ENCODE results near the gene CAPN9.
"Not testable (repeated sequence)": the region's sequence is repeated elsewhere in the genome, so short reads cannot be mapped to it uniquely, and the experiment has no call there.

CAPN9 gene

DNA sequence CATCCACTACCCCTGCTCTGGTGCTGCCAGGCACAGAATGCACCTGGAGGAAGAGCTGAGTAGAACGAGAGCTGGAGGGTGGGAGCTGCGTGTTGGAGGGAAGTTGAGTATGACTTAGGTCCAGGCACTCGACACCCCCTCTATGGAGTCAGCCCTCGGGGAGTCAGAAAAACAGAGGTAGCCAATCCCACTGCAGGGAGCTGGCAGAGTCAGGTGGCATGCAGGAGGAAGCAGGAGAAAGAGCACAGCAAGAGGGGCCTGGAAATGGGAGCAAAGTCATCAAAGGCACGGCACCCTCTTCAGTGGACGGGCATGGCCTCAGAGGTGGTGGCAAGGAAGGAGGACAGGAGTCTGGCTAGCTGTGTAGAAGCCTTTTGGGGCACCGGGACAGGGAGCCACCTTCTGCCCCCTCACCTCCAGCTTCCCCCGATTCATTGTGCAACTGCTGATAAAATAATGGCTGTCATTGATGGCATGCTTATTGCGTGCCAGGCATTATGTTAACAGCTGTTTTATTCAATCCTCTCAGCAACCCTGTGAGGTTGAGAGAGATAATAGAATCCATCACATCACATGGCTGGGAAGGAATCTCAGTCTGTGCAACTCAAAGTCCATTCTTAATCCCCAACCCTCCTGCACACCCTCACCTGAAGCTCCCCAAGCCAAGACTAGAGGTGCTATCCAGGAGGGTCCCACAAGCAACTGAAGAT lies 79.1 kb downstream of the CAPN9 start:
- no peak for DNase-seq

DNA sequence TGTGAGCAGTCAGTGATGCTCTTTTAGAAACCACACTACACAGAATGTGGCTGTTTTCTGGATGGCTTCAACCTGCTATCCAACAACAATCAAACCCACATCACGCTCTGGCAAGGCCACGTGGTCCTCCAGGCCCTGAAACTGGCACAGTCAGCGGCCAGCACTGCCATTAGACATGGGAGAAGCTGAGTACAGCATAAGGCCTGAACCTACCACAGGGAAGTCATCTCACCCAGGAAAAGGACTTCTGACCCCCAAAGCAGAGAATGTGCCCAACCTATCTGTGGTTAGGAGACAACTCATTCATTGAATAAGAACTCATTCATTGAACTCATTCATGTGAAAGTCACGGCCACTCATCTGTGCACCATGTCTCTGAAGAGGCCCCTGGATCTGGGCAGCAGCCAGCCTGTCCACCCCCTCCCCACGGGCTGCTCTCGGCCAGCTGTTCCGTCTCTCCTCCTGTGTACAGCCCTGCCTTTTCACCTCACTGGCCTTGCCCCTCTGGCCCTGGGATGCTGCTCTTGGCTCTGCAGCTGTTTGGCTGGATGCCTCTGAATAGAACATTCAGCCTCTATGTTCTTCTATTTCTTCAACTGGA lies 80.0 kb downstream of the CAPN9 start:
- no peak for DNase-seq

DNA sequence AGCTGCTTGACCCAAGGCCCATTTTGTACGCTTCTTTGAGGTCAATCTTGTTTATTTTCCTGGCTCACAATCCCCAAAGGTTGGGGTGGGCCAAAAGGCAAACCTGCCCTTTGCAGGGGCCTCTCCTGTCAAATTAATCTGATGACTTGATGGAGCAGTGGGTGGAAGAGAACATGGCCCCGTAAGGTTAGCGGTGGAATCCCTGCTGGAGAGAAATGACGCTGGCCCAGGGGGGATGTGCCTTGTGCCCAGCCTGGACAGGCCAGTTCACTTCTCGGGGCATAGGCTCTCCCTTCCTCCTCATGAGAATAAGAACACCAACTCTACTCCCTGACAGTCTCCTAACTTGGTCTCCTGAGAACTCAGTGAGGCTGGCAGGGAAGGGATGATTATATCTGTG lies 80.6 kb downstream of the CAPN9 start:
- no peak for DNase-seq

DNA sequence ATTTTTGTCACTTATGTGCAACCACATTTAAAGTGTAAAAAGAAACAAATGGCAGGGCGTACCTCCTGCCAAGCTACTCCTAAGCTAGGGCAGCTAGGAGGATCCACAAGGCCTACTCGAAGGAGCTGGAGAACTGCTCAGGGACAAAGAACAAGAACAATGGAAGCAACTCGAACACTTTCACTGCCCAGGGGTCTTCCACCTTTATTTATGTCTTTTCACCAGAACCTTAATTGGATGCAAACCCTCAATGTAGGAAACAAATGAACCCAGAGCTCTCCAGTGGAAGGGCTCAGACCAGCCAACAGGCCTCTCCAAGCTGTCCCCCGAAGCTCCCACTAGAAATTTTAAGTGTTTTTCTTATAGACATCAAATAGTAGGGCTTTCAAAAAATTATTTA lies 81.2 kb downstream of the CAPN9 start:
- DNase-seq, result no peak

DNA sequence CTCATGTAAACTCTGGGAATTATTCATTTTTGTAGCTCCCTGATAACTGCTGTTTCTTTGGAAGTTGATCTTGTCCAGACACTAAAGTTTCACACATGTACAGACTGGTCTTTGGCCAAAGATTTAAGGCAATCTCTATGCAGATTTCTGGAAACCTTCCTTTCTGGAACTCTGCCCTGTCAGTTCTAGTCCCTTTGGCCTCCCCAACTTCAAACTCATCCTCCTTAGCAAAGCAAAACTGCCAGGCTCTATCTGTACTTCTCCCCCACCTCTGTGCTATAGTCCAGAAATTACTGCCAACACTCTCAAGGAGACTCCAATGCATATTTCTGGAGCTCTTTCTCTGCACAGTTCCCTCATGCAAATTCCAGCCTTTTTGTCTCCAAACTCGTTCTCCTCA lies 84.6 kb downstream of the CAPN9 start:
- DNase-seq, result no peak

DNA sequence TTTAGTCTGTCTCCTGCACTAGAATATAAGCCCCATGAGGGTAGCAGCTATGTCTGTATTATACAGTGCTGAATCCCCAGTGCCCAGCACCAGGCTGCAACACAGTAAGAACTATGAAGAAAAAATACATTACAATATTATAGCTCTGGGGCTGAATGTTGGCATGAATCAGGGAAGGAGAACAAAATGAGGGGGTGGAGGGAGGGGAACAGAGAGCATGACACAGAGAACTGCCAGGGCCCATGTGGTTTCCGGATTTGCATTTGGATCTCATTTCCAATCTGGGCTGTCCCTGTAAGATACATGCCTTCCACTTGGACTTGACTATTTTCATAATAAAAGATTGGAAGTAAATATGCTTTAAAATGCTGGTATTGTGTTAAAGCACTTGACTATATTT lies 85.3 kb downstream of the CAPN9 start:
- no peak for DNase-seq

DNA sequence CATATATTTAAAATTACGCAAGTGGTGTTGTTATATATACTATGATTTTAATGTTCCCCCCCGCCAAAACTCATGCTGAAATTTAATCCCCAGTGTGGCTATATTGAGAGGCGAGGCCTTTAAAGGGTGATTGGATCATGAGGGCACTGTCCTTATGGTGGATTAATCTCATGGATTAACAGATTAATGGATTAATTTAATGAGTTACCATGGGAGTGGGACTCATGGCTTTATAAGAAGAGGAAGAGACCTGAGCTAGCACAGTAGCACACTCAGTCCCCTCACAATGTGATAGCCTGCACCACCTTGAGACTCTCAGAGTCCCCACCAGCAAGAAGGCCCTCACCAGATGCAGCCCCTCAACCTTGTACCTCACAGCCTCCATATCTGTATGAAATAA lies 86.3 kb downstream of the CAPN9 start:
- no peak for DNase-seq

DNA sequence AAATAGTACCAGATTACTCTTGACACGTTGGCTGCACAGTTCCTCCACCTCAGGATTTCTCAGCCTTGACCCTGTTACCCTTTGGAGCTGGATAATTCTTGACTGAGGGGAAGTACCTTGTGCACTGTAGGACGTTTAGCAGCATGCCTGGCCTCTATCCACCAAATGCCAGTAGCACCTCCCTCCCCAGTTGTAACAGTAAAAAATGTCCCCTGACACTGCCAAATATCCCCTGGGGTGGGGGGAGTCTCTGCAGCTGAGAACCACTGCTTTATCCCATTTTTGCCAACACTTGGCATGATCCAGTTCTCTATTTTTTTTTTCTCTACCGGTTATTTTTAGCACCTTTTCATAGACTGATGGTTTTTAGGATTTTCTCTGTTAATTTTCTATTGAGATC lies 87.1 kb downstream of the CAPN9 start:
- DNase-seq, result no peak

DNA sequence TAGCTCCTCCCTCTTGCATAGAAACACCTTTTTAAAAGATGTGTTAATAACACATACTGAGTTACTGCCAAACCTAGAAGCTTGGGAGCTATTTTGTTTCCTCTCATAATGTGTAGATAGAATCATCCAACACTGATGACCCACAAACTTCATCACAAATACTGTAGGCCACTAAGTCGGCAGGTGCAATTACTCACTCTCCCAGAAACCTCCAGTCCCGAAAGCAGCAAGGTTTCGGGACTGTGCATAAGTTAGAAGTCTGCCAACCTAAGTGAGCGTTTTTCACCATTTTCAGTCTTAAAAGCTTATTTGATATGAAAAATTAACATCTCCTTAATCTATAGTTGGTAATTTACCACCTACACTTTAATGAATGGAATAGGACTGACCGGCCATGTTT lies 89.2 kb downstream of the CAPN9 start:
- no peak for DNase-seq

DNA sequence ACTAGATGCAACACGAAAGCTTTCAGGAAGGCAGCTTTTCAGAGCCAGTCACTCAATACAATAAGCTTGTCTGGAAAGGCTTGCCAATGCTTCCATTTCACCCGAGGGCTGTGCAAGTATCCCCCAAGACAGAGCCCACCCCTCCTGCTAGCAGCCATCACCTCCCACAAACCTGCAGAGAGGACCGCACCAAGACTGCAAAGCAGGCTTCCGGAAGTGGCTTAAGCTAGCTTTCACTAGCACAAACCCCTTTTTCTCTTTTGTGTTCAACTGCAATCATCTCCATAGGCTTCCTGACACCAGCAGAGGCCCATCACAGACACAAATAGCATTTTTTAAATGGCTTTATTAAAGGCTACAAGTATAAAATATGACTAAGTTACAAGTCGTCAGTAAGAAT lies 89.6 kb downstream of the CAPN9 start:
- no peak for DNase-seq

DNA sequence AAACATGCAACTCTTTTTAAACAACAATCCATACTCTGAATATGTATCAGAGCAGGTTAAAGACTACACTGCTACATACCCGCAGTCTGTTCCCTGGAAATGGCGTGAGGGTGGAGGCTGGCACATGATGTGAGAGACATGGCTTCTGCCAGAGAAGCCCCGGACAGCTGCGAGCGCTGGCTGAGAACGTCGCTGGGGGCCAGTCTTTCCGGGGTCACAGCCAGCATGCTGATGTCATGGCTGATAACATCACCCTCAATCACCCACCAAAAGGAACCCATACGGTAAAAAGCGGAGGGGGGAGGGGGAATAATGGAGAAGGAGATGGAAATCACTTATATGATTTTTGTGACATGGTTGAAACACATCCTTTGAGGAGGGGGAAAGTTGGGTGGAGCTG lies 92.0 kb downstream of the CAPN9 start:
- DNase-seq, result no peak

DNA sequence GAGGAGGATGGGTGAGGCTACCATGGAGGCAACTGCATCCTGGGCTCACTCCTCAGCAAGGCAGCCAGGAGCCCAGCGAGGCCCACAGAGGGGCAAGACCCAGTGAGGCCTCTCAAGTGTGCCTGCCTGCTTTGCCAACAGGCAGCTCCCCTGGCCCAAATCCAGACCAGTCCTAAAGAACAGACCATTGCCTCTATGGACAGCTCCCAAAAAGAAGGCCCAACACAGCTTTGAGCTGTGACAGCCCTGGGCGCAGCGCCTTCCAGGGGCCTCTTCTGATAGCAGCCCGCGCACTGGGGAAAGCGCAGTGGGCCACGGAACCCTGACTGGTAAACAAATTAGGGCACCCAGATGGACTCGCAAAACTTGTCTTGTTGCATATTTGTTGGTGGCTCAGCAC lies 95.6 kb downstream of the CAPN9 start:
- DNase-seq, result no peak

DNA sequence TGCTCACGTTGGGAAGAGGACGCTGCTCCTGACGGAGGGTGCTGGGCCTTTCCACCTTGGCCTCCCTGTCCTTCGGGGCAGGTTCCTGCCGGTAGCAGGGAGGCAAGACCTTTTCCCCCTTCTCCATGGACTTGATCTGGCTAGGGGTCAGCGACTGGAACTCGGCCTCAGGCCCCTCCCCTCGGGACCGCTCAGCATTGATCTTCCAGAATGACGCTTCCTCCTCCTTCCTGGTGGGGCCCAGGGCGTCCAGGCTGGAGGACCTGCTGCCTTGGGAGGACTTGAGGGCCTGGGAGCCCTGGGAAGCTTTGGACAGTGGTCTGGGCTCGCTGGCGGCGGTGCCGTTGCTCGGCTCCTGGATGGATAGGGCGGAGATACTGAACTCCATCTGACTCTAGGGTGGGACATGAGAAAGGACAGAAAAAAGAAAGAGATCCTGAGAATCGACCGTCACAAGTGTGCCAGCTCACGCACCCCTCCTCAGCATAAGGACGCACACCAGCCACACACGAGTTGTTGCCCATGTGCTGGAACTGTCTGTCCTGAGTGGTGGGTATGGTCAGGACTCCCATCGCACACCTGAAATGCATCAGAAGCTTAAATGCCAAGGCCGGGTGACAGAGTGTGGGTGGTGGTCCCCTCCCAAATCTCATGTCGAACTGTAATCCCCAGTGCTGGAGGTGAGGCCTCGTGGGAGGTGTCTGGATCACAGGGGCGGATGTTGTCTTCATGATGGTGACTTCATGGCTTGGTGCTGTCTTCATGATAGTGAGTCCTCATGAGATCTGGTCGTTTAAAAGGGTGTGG lies 96.5 kb downstream of the CAPN9 start:
- DNase-seq, result no peak

DNA sequence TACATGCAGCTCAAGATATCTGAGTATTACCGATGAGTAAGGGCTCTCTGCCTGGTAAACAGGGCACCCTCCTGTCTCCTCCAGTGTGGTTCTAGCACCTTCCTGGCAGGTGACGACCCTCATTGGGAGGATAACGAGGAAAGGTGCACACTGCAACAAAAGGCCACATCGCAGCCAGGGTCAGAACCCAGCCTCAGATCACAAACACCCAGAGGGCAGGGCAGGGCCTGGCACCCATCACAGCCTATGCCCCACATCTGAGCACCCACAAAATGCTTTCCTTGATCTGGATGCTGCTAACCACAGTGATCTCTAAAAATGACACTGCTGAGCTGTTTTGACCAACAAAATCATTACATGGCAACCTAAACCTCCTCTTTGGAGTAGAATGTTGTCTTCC lies 97.4 kb downstream of the CAPN9 start:
- no peak for DNase-seq

DNA sequence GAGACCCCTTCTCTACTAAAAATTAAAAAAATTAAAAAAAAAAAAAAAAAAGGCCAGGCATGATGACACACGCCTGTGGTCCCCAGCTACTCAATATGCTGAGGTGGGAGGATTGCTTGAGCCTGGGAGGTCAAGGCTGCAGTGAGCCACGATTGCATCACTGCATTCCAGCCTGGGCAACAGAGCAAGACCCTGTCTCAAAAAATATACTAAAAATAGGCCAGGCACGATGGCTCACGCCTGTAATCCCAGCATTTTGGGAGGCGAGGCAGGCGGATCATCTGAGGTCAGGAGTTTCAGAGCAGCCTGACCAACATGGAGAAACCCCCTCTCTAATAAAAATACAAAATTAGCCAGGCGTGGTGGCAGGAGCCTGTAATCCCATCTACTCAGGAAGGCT lies 98.0 kb downstream of the CAPN9 start:
- not testable (repeated sequence) for DNase-seq

DNA sequence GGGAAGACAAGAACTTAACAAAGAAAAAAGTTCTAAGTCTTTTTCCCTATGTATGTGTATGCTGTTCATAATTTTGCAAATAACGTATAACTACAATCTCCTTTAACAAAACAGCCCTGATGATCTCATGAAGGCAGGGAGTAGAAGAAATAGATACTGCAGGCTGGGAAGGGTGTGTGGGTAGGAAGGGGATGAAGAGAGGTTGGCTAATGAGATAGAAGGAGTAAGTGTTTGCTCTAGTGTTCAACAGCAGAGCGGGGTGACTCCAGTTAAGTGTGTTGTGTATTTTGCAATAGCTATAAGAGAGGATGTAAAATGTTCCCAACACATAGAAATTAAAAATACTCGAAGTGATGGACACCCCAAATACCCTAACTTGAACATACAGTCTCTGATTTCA lies 101.0 kb downstream of the CAPN9 start:
- DNase-seq, result no peak

DNA sequence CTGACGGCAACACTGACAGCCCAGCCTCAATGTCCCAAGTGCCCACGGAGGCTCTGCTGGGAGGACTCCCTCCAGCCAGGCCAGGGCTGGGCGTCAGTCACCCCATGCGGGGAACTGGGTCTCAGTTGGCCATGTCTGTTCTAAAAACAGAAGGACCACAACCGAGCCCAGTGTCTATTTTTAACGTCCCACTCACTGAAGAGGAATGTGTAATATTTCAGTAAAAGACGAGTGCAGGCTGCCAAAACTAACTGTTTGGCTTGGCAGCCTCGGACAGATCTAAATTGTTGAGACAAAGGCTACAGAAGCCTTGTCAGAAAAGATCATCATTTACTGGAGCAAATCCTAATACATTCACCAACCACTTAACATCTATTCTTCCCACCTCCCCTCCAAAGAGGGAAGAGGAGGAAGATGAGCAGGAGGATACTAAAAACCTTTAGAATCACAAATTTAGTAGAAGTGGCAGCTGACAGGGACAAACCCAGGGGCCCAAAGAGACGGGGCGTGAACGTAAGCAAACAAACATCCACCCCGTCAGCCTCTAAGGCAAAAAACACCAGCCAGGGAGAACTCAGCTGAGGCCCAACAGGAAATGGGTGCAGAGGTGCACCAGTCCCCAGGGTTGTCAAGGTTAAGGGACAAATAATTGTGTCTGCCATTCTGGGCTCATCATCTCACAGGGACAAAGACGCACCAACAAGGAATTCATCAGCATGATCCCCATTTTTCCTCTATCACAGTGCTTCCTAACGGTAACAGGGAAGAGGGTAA lies 102.5 kb downstream of the CAPN9 start:
- DNase-seq, result no peak

DNA sequence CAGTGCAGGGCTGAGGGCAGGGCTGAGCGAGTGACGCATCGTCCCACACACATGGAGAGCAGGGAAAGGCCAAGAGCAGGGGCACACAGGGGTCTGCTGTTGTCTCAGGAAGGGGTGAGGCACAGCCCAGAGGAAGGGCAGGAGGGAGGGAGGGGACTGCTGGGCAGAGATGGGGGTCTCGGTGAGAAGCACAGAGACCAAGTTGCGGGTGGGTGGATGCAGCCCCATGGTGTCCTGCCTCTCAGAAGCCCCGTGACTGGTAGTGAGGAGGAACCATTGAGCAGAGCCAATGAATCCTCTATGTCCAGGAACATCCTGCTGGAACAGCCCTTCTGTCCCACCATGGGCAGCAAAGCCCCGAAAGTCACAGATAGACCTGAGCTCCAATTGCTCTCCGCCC lies 103.4 kb downstream of the CAPN9 start:
- DNase-seq, result no peak

DNA sequence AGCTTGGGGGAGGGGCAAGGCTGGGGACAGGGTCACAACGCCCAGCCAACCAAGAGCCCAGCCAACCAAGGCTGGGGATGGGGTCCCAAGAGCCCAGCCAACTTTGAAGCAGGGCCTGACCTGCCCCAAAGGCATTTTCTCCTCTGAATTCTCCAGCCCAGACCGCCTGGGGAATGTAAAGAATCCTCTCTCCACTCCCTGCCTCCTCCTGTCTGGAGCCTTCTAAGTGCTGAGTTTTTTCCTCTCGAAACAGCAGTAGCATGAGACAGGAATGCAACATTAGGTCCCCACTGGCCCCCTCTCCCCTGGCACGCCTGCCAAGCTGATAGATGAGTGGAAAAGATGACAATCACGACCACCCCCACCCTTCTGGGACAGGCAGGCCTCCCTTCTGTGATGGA lies 104.1 kb downstream of the CAPN9 start:
- DNase-seq, result no peak

Data from NCI-H748 treated with DMSO at 0.1 percent for 48 hours (cell line).